GM13977 (cell line): ENCODE data around the gene PCBD2.
A peak's percentile ranks its signal among the peaks of the same experiment; 100 is the strongest.
"Not testable (repeated sequence)": the region's sequence is repeated elsewhere in the genome, so short reads cannot be mapped to it uniquely, and the experiment has no call there.

ENCODE experiments used
- DNase-seq: peaks from one replicate; pipeline ENCODE4 v3.0.0; 2012; ENCODE audit warnings: low spot score
- in situ Hi-C: fragments of 300-500 bp; cut with MboI; formaldehyde crosslinking; loops from one replicate; pipeline ENCODE4 v1.12.0; 2022; ENCODE audit warnings: low sequenced_read_pairs, low pct_unique_long_range_greater_than_20kb, mixed read lengths, inconsistent platforms; ENCODE audit not compliant: unreplicated experiment
- TF ChIP-seq, protein P1 (sequence below): IDR thresholded peaks from 2 replicates; pipeline ENCODE4 v1.5.1; 2012; ENCODE audit warnings: mild to moderate bottlenecking, control low read depth; ENCODE audit not compliant: insufficient read depth; ENCODE audit errors: extremely low read depth, missing control alignments

PCBD2 gene

GRCh38 chr5:134877159-134877558, 27.8 kb upstream of the PCBD2 start:
- DNase-seq = peak; percentile 81
- in situ Hi-C loops = no loop called here
- TF ChIP-seq, protein P1, sequence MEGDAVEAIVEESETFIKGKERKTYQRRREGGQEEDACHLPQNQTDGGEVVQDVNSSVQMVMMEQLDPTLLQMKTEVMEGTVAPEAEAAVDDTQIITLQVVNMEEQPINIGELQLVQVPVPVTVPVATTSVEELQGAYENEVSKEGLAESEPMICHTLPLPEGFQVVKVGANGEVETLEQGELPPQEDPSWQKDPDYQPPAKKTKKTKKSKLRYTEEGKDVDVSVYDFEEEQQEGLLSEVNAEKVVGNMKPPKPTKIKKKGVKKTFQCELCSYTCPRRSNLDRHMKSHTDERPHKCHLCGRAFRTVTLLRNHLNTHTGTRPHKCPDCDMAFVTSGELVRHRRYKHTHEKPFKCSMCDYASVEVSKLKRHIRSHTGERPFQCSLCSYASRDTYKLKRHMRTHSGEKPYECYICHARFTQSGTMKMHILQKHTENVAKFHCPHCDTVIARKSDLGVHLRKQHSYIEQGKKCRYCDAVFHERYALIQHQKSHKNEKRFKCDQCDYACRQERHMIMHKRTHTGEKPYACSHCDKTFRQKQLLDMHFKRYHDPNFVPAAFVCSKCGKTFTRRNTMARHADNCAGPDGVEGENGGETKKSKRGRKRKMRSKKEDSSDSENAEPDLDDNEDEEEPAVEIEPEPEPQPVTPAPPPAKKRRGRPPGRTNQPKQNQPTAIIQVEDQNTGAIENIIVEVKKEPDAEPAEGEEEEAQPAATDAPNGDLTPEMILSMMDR = no peak

- DNase-seq = no peak
- TF ChIP-seq, protein P1 = no peak
- in situ Hi-C loops = no loop called here
These were observed 26.5 kb upstream of the PCBD2 start for GRCh38 chr5:134878403-134878802.

GRCh38 chr5:134879456-134879855, 25.5 kb upstream of the PCBD2 start:
- in situ Hi-C loops = no loop called here

GRCh38 chr5:134880937-134881336, 24.0 kb upstream of the PCBD2 start:
- DNase-seq, in situ Hi-C loops: not testable (repeated sequence)

More at GRCh38 chr5:134879456-134879855, 25.5 kb upstream of the PCBD2 start:
- TF ChIP-seq, protein P1 = no peak
- no peak for DNase-seq

- in situ Hi-C loops, DNase-seq: not testable (repeated sequence)
These were observed 23.2 kb upstream of the PCBD2 start for GRCh38 chr5:134881711-134882110.

GRCh38 chr5:134887593-134888159, 17.3 kb upstream of the PCBD2 start:
- TF ChIP-seq, protein P1 = no peak
- no peak for DNase-seq
- in situ Hi-C loops = no loop called here

DNA sequence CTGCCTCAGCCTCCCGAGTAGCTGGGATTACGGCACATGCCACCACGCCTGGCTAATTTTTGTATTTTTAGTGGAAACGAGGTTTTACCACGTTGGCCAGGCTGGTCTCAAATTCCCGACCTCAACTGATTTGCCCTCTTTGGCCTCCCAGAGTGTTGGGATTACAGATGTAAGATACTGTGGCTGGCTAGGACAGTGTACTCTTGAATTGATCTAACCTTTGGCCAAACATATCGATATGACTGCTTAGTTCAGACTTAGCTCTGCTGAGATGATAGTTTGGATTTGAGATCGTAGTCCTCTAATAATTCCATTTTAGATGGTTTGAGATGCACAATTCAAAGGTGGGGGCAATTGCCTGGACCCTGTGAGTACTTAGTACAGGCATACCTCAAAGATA, 15.6 kb upstream of the PCBD2 start:
- in situ Hi-C loops = no loop called here
- TF ChIP-seq, protein P1 = no peak
- no peak for DNase-seq

DNA sequence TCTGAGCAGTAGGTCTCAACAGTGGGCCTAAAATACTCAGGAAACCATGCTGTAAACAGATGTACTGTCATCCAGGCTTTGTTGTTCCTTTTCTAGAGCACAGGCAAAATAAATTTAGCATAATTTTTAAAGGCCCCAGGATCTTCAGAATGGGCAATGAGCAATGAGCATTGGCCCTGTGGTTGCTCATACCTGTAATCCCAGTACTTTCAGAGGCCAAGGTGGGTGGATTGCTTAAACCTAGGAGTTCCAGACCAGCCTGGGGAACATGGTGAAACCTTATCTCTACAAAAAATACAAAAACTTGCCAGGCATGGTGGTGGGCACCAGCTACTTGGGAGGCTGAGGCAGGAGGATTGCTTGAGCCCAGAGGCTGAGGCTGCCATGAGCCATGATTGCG, 13.5 kb upstream of the PCBD2 start:
- in situ Hi-C loops = no loop called here
- TF ChIP-seq, protein P1 = no peak
- no peak for DNase-seq
